Measurements from ENCODE around the gene RPGRIP1.
"Not testable (repeated sequence)": the region's sequence is repeated elsewhere in the genome, so short reads cannot be mapped to it uniquely, and the experiment has no call there.

The RPGRIP1 gene

DNA sequence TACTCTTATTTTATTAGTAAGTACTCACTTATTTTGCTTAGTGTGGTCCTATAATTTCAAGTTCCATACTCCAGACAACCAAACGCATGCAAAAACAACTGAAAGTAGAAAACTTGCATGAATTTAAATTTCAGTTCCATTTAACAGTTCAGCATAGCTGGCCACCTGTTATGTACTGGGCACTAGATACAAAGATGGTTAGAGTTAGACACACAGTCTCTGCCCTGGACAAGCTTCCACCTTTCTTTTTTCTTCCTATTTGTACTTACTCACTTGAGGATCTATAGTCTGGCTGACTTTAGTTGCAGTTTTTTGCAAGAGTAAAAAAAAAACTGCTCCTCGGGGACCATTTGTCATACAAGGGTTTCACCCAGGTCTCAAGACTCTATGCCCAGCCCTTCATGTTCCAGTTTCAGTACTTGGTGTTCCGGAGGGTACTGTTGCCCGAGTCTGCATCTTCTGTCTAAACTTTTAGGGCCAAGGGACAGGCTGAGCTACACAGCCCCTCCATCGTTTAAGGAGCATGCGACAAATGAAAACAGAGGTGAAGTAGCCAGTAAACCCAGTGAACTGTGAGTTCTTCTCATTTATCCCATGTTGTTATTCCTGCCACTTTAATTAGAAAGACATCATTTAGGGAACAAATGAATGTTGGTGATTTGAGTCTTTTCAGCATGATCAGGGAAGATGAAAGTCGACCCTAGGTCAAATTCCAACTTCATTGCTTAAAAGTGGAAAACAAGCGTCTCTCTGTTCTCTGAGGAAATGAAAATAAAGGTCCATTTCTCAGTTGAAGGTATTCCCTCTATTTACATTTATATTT lies 22.3 kb downstream of the RPGRIP1 start:
- DNase-seq = no peak

- DNase-seq = not testable (repeated sequence)
Observed at GRCh38 chr14:21302836-21303140, 22.9 kb downstream of the RPGRIP1 start.

GRCh38 chr14:21307637-21308036 lies 27.8 kb downstream of the RPGRIP1 start:
- DNase-seq = no peak

DNA sequence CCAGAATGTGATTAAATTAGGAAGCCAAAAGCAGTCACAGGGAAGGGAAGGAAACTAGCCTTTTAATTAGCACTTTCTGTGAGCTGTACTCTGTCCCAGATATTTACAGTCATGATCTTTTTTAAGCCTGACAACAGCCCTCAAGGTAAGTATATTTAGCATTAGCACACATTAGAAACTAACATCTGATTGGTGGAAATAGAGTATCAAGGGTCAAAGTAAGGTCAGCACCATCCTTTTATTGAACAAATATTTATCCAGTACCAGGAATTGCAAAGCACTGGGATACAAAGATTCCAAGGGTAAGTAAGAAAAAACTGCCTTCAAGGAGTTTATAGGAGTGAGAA lies 28.2 kb downstream of the RPGRIP1 start:
- DNase-seq = peak; percentile 61

DNA sequence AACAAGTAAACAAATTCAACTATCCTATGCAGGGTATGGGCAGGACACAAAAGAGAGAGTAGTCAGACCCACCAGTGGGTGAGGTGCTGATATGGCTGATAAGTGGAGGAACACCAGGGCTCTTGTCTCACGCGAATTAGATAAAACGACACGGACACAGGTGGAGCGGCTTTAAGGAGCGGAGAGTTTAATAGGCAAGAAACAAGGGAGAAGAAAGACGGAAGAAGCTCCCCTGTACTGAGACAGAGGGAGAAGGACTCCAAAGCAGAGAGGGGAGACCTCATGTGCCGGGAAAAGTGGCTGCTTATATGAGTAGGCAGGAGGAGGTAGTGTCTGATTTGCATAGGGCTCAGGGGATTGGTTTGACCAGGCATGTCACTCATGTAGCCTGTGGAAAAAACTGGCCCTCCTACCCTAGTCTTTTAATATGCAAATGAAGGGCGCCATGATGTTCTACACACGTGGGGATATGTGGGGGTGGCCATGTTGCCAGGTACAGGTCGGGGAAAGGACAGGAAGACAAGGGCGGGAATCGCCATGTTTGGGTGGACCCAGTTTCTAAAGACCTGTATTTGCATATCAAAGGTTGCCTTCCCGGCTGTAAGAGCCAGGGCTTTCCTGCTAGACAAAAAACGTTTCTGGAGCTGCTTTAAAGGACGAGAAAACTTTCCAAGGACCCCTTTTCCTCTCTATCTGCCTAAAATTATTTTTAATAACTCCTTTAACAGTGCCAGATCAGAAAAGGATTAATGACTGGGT lies 28.8 kb downstream of the RPGRIP1 start:
- peak; percentile 97 for DNase-seq

- no peak for DNase-seq
Observed at GRCh38 chr14:21309238-21309636, 29.4 kb downstream of the RPGRIP1 start.

- DNase-seq = no peak
Observed at GRCh38 chr14:21309956-21310355, 30.1 kb downstream of the RPGRIP1 start.

- DNase-seq = no peak
Observed at GRCh38 chr14:21311614-21312013, 31.7 kb downstream of the RPGRIP1 start.

DNA sequence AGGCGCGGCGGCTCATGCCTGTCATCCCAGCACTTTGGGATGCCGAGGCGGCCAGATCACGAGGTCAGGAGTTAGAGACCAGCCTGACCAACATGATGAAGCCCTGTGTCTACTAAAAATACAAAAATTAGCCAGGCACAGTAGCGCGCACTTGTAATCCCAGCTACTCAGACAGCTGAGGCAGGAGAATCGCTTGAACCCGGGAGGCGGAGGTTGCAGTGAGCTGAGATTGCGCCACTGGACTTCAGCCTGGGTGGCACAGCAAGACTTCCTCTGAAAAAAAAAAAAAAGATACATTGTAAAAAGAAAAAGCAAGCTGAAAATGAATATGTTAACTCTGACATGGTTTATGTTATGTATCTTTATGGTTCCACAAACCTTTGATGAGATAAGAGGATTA lies 33.6 kb downstream of the RPGRIP1 start:
- DNase-seq = no peak

DNA sequence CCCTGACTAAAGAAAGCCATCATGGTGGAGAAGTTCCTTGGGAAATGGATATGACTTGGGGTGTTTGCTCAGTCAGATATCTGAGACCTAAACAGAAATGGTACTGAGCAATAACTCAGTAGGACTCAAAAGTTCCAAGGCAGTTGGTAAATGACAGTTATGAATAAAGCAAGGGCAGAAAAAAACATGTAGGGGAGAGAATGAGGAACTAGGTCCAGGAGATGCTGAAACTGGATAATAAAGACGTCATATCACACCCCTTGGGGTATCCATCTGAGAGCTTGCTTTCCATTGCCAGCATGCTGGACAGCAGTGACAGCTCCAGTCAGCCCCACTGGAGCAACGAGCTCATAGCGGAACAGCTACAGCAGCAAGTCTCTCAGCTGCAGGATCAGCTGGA lies 37.5 kb downstream of the RPGRIP1 start:
- no peak for DNase-seq

GRCh38 chr14:21320913-21321312 lies 41.0 kb downstream of the RPGRIP1 start:
- no peak for DNase-seq

GRCh38 chr14:21322716-21323115 lies 42.8 kb downstream of the RPGRIP1 start:
- DNase-seq = no peak

GRCh38 chr14:21326972-21327371 lies 47.1 kb downstream of the RPGRIP1 start:
- no peak for DNase-seq

Data from NCI-H69 (cell line).